Measurements from ENCODE around the gene DLX6. TPM values are rescaled to one million over a fixed set of nuclear protein-coding genes. Genes with fewer than 3 reads are reported as not detected.

The DLX6 gene
- total RNA-seq, 2 experiments from 2014 or later = not detected

GRCh38 chr7:97006055-97006815, 882 bp downstream of the DLX6 start:
- Histone ChIP-seq H3K36me3 (ENCODE audit: insufficient read depth, low read length) (no peaks in the 10 kb centered on the region), H3K4me2 (ENCODE audit: low read length) (no peak overlapping the region), H4K20me1 (ENCODE audit: insufficient read depth, low read length) (no peaks in the 10 kb centered on the region), H3K4me1 (ENCODE audit: insufficient read depth, low read length, poor library complexity, severe bottlenecking) (no peaks in the 10 kb centered on the region), H2AFZ (ENCODE audit: low read length) (no peak overlapping the region), H3K9me3 (ENCODE audit: low read length) (no peaks in the 10 kb centered on the region), H3K27ac (ENCODE audit: low read depth, low read length, poor library complexity, severe bottlenecking) (no peak overlapping the region), H3K4me3 (ENCODE audit: low read depth, low read length, poor library complexity, severe bottlenecking) (no peak overlapping the region), H3K79me2 (ENCODE audit: insufficient read depth, low read depth, low read length) (no peaks in the 10 kb centered on the region), H3K9me2 (ENCODE audit: insufficient read depth, low read length) (no peaks in the 10 kb centered on the region)
- TF ChIP-seq EZH2phosphoT487 (IDR thresholded peaks at IDR 0.05; ENCODE audit: borderline replicate concordance, low read depth, low read length) (no peak), CTCF (conservative IDR thresholded peaks at IDR 0.05; ENCODE audit: low read length) (no peak)
- DNase-seq (ENCODE audit: low spot score) = no peak
- CTCF ChIA-PET (ENCODE audit: unreplicated experiment) = no interaction called here
- BruUV-seq (replicated peaks) = no TSS peak
- POLR2A ChIA-PET = no interaction called here
- intact Hi-C loops (cut with micrococcal nuclease; ENCODE audit: unreplicated experiment) = no loop called here

- no peaks in the 10 kb centered on the region for H3K9me3 ChIP-seq (ENCODE audit: low read length)
- H3K4me2 ChIP-seq (ENCODE audit: low read length) = no peak overlapping the region
- no peak for DNase-seq (ENCODE audit: low spot score)
- no peak overlapping the region for H3K27ac ChIP-seq (ENCODE audit: low read depth, low read length, poor library complexity, severe bottlenecking)
- no TSS peak for BruUV-seq (replicated peaks)
- no peaks in the 10 kb centered on the region for H3K36me3 ChIP-seq (ENCODE audit: insufficient read depth, low read length)
- no peak overlapping the region for H3K4me3 ChIP-seq (ENCODE audit: low read depth, low read length, poor library complexity, severe bottlenecking)
- no peaks in the 10 kb centered on the region for H3K79me2 ChIP-seq (ENCODE audit: insufficient read depth, low read depth, low read length)
- intact Hi-C loops (cut with micrococcal nuclease; ENCODE audit: unreplicated experiment) = no loop called here
- no peak overlapping the region for H2AFZ ChIP-seq (ENCODE audit: low read length)
- TF ChIP-seq EZH2phosphoT487 (IDR thresholded peaks at IDR 0.05; ENCODE audit: borderline replicate concordance, low read depth, low read length) = no peak
- TF ChIP-seq CTCF (conservative IDR thresholded peaks at IDR 0.05; ENCODE audit: low read length) = no peak
- no peaks in the 10 kb centered on the region for H3K9me2 ChIP-seq (ENCODE audit: insufficient read depth, low read length)
- ChIA-PET POLR2A (no interaction called here), CTCF (ENCODE audit: unreplicated experiment) (interaction anchor here (1.3 kb wide), 1 partner anchor 21 kb away, joined by 4 read pairs; no protein-coding TSS in a partner anchor)
- no peaks in the 10 kb centered on the region for H3K4me1 ChIP-seq (ENCODE audit: insufficient read depth, low read length, poor library complexity, severe bottlenecking)
- no peaks in the 10 kb centered on the region for H4K20me1 ChIP-seq (ENCODE audit: insufficient read depth, low read length)
Observed at GRCh38 chr7:97006816-97007582, 1.6 kb downstream of the DLX6 start.

GRCh38 chr7:97007583-97007861, 2.2 kb downstream of the DLX6 start:
- H3K36me3 ChIP-seq (ENCODE audit: insufficient read depth, low read length) = no peaks in the 10 kb centered on the region
- intact Hi-C loops (cut with micrococcal nuclease; ENCODE audit: unreplicated experiment) = no loop called here

More at GRCh38 chr7:97007583-97007861, 2.2 kb downstream of the DLX6 start:
- no peak overlapping the region for H2AFZ ChIP-seq (ENCODE audit: low read length)
- CTCF ChIA-PET (ENCODE audit: unreplicated experiment) = interaction anchor here (1.3 kb wide), 1 partner anchor 20 kb away, joined by 4 read pairs; no protein-coding TSS in a partner anchor
- no peak for DNase-seq (ENCODE audit: low spot score)
- H3K79me2 ChIP-seq (ENCODE audit: insufficient read depth, low read depth, low read length) = no peaks in the 10 kb centered on the region
- BruUV-seq (replicated peaks) = no TSS peak
- POLR2A ChIA-PET = no interaction called here
- H3K9me3 ChIP-seq (ENCODE audit: low read length) = no peaks in the 10 kb centered on the region
- H3K9me2 ChIP-seq (ENCODE audit: insufficient read depth, low read length) = no peaks in the 10 kb centered on the region
- no peak overlapping the region for H3K4me2 ChIP-seq (ENCODE audit: low read length)
- no peak overlapping the region for H3K4me3 ChIP-seq (ENCODE audit: low read depth, low read length, poor library complexity, severe bottlenecking)
- H3K4me1 ChIP-seq (ENCODE audit: insufficient read depth, low read length, poor library complexity, severe bottlenecking) = no peaks in the 10 kb centered on the region
- H4K20me1 ChIP-seq (ENCODE audit: insufficient read depth, low read length) = no peaks in the 10 kb centered on the region
- TF ChIP-seq EZH2phosphoT487 (IDR thresholded peaks at IDR 0.05; ENCODE audit: borderline replicate concordance, low read depth, low read length) (no peak), CTCF (conservative IDR thresholded peaks at IDR 0.05; ENCODE audit: low read length) (no peak)
- H3K27ac ChIP-seq (ENCODE audit: low read depth, low read length, poor library complexity, severe bottlenecking) = no peak overlapping the region
